K562 (cell line): ENCODE measurements around the gene KLRD1. TPM values are rescaled to one million over a fixed set of nuclear protein-coding genes. Genes with fewer than 3 reads are reported as not detected.

Experiments
- ARHGAP35 ChIP-seq: fragments of 450-650 bp; IDR thresholded peaks from 2 replicates; pipeline ENCODE4 v1.6.1; 2018; ENCODE audit not compliant: partially characterized antibody
- BCOR ChIP-seq: fragments of 450-650 bp; IDR thresholded peaks from 2 replicates; pipeline ENCODE4 v1.6.1; 2016
- CSDE1 ChIP-seq, 2 experiments: fragments of 450-650 bp; IDR thresholded peaks; 2 replicates each; pipeline ENCODE4 v1.6.1; 2016; ENCODE audit warnings: mild to moderate bottlenecking in 1 of 2
- KHSRP ChIP-seq: fragments of 450-650 bp; IDR thresholded peaks from 2 replicates; pipeline ENCODE4 v1.6.1; 2017
- MEF2D ChIP-seq: conservative IDR thresholded peaks from 2 replicates; pipeline ENCODE4 v1.6.1; 2016; ENCODE audit warnings: low read depth, missing genetic modification characterization, missing compliant biosample characterization
- POU5F1 ChIP-seq: fragments of 150-350 bp; IDR thresholded peaks from 2 replicates; pipeline ENCODE4 v1.6.1; 2014; ENCODE audit warnings: borderline replicate concordance, low read length, low read depth, mild to moderate bottlenecking; ENCODE audit not compliant: partially characterized antibody
- RBM15 ChIP-seq: fragments of 200-400 bp; formaldehyde crosslinking; IDR thresholded peaks from 2 replicates; pipeline ENCODE4 v1.6.1; 2018; ENCODE audit warnings: mild to moderate bottlenecking, low read length, moderate library complexity; ENCODE audit not compliant: insufficient read depth
- TAF7 ChIP-seq: fragments of 450-650 bp; IDR thresholded peaks from 2 replicates; pipeline ENCODE4 v1.6.1; 2016; ENCODE audit warnings: missing genetic modification characterization, missing compliant biosample characterization
- TAF9B ChIP-seq: fragments of 450-650 bp; IDR thresholded peaks from 2 replicates; pipeline ENCODE4 v1.6.1; 2018; ENCODE audit warnings: mild to moderate bottlenecking; ENCODE audit not compliant: partially characterized antibody
- ZEB2 ChIP-seq: fragments of 450-650 bp; IDR thresholded peaks from 2 replicates; pipeline ENCODE4 v1.6.1; 2016
- ZFP30 ChIP-seq: fragments of 250-450 bp; sonication (Bioruptor Pico); IDR thresholded peaks from 2 replicates; pipeline ENCODE4 v1.8.0; 2022; ENCODE audit warnings: moderate library complexity, mild to moderate bottlenecking, inconsistent platforms, borderline replicate concordance
- ZKSCAN8 ChIP-seq: fragments of 200-800 bp; sonication (Bioruptor generic); IDR thresholded peaks from 2 replicates; pipeline ENCODE4 v1.6.1; 2016; ENCODE audit warnings: missing genetic modification characterization, missing compliant biosample characterization
- polyA plus RNA-seq, 8 experiments: library from polyadenylated mRNA; depleted of rRNA in 4 of 8; stranded (reverse) in 5 of 8; unstranded in 3 of 8; fragments of >200 nt; fragmentation: Nextera tagmentation in 2 of 8; fragmentation: Illumina TruSeq in 1 of 8; extraction: Ambion mirVana in 2 of 8; extraction: Trizol in 1 of 8; gene quantifications; 2 replicates each; pipeline versions ENCODE4 v1.2.1 to v1.2.3, GENCODE V29; 2011 to 2014; ENCODE audit warnings: inconsistent platforms in 1 of 8, missing spikeins in 1 of 8
- total RNA-seq, 7 experiments: library from RNA; depleted of rRNA in 6 of 7; stranded (reverse); fragments of >200 nt in 6 of 7; fragmentation: Illumina TruSeq in 2 of 7; extraction: Trizol in 2 of 7; gene quantifications; 2 replicates each; pipeline versions ENCODE4 v1.2.1 to v1.2.3, GENCODE V29; 2011 to 2021; ENCODE audit warnings: low replicate concordance in 1 of 7
- TF ChIP-seq, protein P1 (sequence below), 2 experiments: fragments of 450-650 bp in 1 of 2; sonication (generic) in 1 of 2; formaldehyde crosslinking in 1 of 2; IDR thresholded peaks; 2 replicates each; pipeline versions ENCODE4 v1.7.1 to v1.9.0; 2016 to 2022; ENCODE audit warnings: inconsistent platforms in 1 of 2, mild to moderate bottlenecking in 1 of 2, missing genetic modification reagents in 1 of 2
- TF ChIP-seq, protein P2 (sequence below): sonication (generic); formaldehyde crosslinking; IDR thresholded peaks from 2 replicates; pipeline ENCODE4 v1.8.0; 2022; ENCODE audit warnings: mild to moderate bottlenecking, missing genetic modification reagents
- TF ChIP-seq, protein P3 (sequence below): sonication (generic); IDR thresholded peaks from 2 replicates; pipeline ENCODE4 v1.6.1; 2016

Gene KLRD1
- total and polyA plus RNA-seq, 9 of the 15 experiments (the other 6 are each of a cell fraction or from before 2014, with no cell fraction given), result not detected

DNA sequence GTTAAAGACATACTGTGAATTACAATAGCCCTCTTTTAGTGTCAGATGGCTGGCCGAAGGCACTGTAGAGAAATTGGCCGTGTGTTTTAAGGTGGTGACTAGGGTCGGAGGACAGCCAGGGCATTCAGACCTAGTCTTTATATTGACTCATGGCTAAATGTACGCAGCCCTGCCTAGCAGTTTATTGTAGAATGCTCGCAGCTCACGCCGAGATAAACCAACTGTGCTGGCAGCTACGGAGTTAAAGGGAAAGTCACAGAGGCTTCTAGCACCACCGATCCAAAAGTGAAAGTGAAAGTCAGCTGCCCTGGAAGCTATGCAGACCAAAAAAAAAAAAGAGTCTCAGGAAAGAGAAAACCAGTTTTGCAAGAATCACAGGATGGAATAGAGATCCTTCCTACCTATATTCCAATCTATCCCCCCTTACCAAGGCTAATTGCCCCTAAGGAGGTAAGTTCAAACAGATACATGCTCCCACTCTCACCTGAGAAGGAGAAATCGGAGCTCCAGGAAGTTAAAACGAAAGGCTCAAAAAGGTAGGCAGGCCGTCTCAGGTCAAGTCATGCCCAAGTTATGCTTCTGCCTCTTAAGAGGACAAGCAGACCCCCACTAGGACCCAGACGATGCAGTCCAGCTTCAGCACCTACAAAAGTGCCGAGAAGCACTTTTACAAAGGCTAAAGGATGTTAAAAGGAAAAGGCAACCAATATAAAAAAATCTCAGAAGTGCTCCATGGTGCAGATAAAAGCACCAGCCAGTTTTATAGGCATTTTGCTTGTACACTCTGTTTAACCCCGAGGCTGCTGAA, 57.3 kb downstream of the KLRD1 start (continued):
- TF ChIP-seq, protein P1, sequence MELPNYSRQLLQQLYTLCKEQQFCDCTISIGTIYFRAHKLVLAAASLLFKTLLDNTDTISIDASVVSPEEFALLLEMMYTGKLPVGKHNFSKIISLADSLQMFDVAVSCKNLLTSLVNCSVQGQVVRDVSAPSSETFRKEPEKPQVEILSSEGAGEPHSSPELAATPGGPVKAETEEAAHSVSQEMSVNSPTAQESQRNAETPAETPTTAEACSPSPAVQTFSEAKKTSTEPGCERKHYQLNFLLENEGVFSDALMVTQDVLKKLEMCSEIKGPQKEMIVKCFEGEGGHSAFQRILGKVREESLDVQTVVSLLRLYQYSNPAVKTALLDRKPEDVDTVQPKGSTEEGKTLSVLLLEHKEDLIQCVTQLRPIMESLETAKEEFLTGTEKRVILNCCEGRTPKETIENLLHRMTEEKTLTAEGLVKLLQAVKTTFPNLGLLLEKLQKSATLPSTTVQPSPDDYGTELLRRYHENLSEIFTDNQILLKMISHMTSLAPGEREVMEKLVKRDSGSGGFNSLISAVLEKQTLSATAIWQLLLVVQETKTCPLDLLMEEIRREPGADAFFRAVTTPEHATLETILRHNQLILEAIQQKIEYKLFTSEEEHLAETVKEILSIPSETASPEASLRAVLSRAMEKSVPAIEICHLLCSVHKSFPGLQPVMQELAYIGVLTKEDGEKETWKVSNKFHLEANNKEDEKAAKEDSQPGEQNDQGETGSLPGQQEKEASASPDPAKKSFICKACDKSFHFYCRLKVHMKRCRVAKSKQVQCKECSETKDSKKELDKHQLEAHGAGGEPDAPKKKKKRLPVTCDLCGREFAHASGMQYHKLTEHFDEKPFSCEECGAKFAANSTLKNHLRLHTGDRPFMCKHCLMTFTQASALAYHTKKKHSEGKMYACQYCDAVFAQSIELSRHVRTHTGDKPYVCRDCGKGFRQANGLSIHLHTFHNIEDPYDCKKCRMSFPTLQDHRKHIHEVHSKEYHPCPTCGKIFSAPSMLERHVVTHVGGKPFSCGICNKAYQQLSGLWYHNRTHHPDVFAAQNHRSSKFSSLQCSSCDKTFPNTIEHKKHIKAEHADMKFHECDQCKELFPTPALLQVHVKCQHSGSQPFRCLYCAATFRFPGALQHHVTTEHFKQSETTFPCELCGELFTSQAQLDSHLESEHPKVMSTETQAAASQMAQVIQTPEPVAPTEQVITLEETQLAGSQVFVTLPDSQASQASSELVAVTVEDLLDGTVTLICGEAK (IDR thresholded peaks at IDR 0.05), result 0 out of 2 replicates have a peak, but pooled peaks have one; percentile 30
- TF ChIP-seq, protein P1 (CRISPR knock-in tag; IDR thresholded peaks at IDR 0.05), result no peak
- no peak for TF ChIP-seq RBM15
- no peak for TF ChIP-seq POU5F1
- TF ChIP-seq KHSRP, result no peak
- TF ChIP-seq ZKSCAN8 (CRISPR knock-in tag), result no peak
- no peak for TF ChIP-seq ARHGAP35
- TF ChIP-seq ZFP30 (CRISPR knock-in tag), result no peak
- TF ChIP-seq CSDE1 (IDR thresholded peaks at IDR 0.05), result no peak
- TF ChIP-seq, protein P2, sequence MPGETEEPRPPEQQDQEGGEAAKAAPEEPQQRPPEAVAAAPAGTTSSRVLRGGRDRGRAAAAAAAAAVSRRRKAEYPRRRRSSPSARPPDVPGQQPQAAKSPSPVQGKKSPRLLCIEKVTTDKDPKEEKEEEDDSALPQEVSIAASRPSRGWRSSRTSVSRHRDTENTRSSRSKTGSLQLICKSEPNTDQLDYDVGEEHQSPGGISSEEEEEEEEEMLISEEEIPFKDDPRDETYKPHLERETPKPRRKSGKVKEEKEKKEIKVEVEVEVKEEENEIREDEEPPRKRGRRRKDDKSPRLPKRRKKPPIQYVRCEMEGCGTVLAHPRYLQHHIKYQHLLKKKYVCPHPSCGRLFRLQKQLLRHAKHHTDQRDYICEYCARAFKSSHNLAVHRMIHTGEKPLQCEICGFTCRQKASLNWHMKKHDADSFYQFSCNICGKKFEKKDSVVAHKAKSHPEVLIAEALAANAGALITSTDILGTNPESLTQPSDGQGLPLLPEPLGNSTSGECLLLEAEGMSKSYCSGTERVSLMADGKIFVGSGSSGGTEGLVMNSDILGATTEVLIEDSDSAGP (CRISPR knock-in tag), result 0 out of 2 replicates have a peak, but pooled peaks have one; percentile 14
- TF ChIP-seq, protein P3, sequence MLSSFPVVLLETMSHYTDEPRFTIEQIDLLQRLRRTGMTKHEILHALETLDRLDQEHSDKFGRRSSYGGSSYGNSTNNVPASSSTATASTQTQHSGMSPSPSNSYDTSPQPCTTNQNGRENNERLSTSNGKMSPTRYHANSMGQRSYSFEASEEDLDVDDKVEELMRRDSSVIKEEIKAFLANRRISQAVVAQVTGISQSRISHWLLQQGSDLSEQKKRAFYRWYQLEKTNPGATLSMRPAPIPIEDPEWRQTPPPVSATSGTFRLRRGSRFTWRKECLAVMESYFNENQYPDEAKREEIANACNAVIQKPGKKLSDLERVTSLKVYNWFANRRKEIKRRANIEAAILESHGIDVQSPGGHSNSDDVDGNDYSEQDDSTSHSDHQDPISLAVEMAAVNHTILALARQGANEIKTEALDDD, result peak; percentile 43
- TF ChIP-seq BCOR, result no peak
- no peak for TF ChIP-seq ZEB2
- TF ChIP-seq TAF7 (tag), result no peak
- TF ChIP-seq TAF9B, result no peak
- no peak for TF ChIP-seq MEF2D (tag)
